GM19467 (cell line): ENCODE measurements around the gene NR6A1.

Source experiments
- ATAC-seq: cut with Tn5 transposase; IDR thresholded peaks from one replicate; pipeline ENCODE4 v1.9.1; 2021; ENCODE audit warnings: mild to moderate bottlenecking, moderate library complexity; ENCODE audit not compliant: unreplicated experiment

Gene NR6A1

GRCh38 chr9:124695280-124695890 is 75.7 kb downstream of the NR6A1 start:
- ATAC-seq = no peak

GRCh38 chr9:124694414-124695279 is 76.5 kb downstream of the NR6A1 start:
- ATAC-seq = no peak

- ATAC-seq = no peak
Measured at GRCh38 chr9:124693403-124693802, 77.7 kb downstream of the NR6A1 start.

GRCh38 chr9:124688238-124688904 is 82.7 kb downstream of the NR6A1 start:
- ATAC-seq = no peak

- no peak for ATAC-seq
Measured at GRCh38 chr9:124686918-124687317, 84.2 kb downstream of the NR6A1 start.

GRCh38 chr9:124685217-124685616 is 85.9 kb downstream of the NR6A1 start:
- ATAC-seq = no peak

- no peak for ATAC-seq
Measured at GRCh38 chr9:124684169-124684568, 86.9 kb downstream of the NR6A1 start.

- ATAC-seq = no peak
Measured at GRCh38 chr9:124683043-124683442, 88.1 kb downstream of the NR6A1 start.

- ATAC-seq = no peak
Measured at GRCh38 chr9:124680714-124681390, 90.3 kb downstream of the NR6A1 start.

- no peak for ATAC-seq
Measured at GRCh38 chr9:124680049-124680448, 91.1 kb downstream of the NR6A1 start.

- no peak for ATAC-seq
Measured at GRCh38 chr9:124676159-124676551, 95.0 kb downstream of the NR6A1 start.

GRCh38 chr9:124675261-124676158 is 95.6 kb downstream of the NR6A1 start:
- no peak for ATAC-seq

- ATAC-seq = no peak
Measured at GRCh38 chr9:124674651-124675050, 96.5 kb downstream of the NR6A1 start.

GRCh38 chr9:124673063-124673462 is 98.0 kb downstream of the NR6A1 start:
- ATAC-seq = no peak

GRCh38 chr9:124671861-124672260 is 99.2 kb downstream of the NR6A1 start:
- ATAC-seq = no peak

- ATAC-seq = no peak
Measured at GRCh38 chr9:124666642-124667041, 104.5 kb downstream of the NR6A1 start.

GRCh38 chr9:124665391-124666058 is 105.6 kb downstream of the NR6A1 start:
- no peak for ATAC-seq

- ATAC-seq = no peak
Measured at GRCh38 chr9:124664143-124664542, 107.0 kb downstream of the NR6A1 start.

GRCh38 chr9:124663046-124663961 is 107.8 kb downstream of the NR6A1 start:
- no peak for ATAC-seq
